H54 (cell line): ENCODE measurements around the gene GALNT9.

Source experiments
- DNase-seq: peaks from one replicate; pipeline ENCODE4 v3.0.0; 2011; ENCODE audit warnings: low spot score, mixed read lengths; ENCODE audit not compliant: insufficient read length
- FAIRE-seq: peaks from 3 replicates; lab custom pipeline; 2011; peaks lifted over from hg19 to GRCh38; lab: Jason Lieb, UNC
- POLR2A ChIP-seq: IDR thresholded peaks from 2 replicates; pipeline ENCODE4 v1.6.1; 2011; ENCODE audit warnings: low read depth, mild to moderate bottlenecking, low read length

GALNT9 gene

DNA sequence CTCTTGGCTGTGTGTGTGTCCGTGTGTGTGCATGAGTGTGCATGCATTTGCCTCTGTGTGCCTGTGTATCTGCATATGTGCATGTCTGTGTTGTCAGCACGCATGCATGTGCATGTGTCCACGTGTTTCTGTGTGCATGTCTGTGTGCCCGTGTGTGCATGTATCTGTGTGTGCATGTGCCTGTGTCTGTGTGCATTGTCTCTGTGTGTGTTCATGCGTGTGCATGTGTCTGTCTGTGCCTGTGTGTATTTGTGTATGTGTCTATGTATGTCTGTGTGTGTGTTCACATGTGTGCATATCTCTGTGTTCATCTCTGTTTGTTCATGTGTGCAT, 1.1 kb upstream of the GALNT9 start:
- FAIRE-seq = no peak
- TF ChIP-seq POLR2A = no peak
- no peak for DNase-seq

DNA sequence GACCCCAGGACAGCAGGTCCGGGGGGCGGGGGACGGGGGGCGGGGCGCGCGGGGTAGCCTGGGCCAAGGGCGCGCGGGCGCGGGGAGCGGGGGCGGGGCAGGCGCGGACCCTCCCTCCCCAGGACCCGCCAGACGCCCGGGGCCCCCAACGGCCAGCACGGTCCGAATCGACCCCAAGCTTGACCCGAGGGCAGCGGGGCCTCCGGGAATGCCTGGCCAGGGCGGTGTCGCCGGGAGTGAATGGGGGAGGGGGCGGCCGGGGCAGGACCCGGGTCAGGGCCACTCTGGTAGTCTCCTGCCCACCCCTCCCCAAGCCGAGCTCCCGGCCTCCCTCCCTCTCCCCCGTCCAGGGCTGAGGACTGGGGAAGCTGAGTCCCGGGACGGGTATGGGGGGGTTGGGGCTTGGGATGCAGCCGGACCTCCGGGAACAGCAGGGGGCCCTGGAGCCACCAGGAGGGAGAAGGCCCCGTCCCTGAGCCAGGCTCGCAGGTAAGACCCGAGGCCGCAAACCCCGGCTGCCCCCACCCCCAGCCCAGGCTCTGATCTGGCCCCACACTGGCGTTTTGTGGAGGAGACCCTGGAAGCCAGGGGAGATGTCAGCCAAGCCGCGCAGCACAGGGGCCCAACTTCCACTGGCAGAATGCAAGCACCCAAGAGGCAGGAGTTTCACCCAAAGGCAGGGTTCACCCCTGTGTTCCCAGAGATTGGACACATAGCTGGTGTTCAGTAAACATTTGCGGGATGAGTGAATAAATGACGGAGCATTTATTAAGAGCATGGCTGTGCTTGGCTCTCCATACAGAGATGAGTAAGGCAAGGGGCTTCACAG, 545 bp upstream of the GALNT9 start:
- FAIRE-seq (no peak), DNase-seq (no peak)
- TF ChIP-seq POLR2A = no peak

DNA sequence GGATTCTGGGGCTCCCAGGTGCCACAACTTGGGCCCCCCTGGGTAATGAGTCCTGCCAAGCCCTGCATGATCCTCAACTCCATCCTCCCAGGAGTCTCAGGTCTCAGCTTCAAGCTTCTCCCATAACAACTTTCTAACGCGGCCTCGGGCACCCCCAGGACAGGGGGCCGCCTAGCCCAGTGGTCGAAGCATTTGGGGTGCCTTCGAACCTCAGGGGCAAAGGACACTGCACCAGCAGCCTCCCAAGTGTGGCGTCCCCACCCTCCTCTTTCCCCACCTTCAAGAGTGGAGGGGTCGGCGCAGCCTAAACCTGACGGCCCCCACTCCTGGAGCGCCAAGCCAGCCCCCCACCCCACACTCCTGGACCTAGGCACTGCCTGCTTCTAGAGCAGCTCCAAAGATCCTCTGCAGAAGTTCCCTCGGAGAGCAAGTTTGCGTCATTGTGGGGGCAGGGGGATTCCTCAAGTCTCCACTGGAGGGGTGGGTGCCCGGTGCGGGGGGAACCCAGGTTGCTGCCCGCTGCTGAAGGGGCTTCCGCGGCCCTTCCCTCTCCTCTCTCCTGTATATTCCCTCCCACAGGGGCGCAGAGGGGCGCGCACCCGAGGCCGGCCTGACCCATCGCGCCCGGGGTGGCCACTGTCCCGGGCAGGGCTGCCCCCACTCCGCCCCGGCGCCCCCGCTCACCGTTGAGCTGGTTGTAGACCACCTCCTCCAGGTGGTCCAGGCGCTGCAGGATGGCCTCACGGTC, 933 bp downstream of the GALNT9 start:
- DNase-seq = no peak

DNA sequence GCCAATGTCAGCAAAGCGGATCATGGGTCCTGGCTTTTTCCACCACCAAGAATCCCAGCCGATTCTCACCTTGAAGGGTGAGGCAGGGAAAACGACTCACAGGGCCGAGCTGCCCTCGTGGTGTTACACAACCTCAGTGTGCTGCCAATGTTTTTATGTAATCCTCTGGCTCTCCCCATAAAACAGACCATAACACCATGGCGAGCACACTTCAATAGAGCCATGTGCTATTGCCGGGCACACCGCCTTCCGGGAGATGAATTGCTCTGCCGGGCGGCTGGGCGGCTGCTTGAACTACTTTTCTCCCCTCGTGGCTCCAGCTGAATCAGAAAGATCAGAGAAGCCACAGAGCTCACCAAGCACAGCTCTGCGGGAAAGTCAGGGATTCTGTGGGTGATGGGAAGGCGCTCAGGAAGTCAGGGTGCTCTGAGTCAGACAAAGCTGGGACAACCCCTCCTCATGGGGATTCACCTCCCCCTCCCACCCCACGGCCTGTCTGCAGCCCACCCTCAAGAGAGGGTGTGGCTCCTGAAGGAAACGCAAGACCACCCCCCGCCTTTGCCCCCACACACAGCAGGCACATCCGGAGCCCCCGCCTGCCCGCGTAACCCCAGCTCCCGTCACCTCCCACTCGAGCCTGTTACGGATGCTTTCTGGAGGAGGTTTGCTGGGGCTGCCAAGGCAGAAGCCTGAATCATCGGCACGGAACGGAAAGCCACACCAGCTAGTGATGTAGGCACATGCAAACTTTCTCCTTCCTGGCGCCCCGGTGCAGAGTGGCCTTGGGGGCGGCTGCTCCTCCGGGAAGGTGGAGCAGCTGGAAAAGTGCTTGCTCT, 1.8 kb downstream of the GALNT9 start:
- FAIRE-seq (peak; percentile 77), DNase-seq (peak; percentile 98)
- no peak for TF ChIP-seq POLR2A

More for the DNA sequence above, 933 bp downstream of the GALNT9 start:
- no peak for FAIRE-seq
- TF ChIP-seq POLR2A = no peak

DNA sequence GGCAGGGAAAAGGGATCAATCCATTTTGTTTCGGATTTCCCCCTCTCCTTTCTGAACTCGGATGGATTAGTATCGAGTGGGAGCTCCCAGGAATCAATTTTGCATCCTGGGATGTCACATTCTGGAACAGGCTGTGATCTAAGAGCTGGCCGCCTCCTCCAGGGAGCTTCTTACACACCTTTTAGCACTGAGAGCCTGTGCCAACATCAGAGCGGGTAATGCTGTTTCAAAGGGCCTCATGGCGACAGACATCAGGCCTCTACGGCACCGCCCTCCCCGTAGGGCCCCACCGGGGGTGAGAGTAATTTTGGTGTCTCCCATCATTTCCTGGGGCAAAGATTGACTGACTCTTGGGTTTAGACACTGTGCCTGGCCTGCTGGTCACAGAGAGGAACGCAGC, 2.7 kb downstream of the GALNT9 start:
- TF ChIP-seq POLR2A = no peak
- DNase-seq (no peak), FAIRE-seq (no peak)

DNA sequence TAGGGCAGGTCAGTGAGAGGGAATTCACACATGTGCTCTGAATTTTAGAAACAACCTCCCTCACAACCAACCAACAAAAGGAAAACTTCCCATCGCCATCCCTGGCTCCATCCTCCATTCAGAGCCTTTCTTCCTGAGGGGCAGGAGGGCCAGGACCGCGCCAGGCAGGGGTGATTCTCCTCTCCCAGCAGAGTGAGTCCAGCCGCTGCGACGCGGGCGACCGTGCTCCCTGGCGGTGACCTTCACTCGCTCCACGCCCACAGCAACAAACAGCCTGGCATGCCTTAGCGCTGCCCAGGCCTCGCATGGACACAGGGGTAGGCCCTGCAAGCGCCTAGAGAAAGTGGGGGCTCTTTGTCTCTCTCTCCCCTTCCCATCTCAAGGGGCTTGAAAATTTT, 3.7 kb downstream of the GALNT9 start:
- no peak for TF ChIP-seq POLR2A
- DNase-seq = no peak
- FAIRE-seq = no peak

DNA sequence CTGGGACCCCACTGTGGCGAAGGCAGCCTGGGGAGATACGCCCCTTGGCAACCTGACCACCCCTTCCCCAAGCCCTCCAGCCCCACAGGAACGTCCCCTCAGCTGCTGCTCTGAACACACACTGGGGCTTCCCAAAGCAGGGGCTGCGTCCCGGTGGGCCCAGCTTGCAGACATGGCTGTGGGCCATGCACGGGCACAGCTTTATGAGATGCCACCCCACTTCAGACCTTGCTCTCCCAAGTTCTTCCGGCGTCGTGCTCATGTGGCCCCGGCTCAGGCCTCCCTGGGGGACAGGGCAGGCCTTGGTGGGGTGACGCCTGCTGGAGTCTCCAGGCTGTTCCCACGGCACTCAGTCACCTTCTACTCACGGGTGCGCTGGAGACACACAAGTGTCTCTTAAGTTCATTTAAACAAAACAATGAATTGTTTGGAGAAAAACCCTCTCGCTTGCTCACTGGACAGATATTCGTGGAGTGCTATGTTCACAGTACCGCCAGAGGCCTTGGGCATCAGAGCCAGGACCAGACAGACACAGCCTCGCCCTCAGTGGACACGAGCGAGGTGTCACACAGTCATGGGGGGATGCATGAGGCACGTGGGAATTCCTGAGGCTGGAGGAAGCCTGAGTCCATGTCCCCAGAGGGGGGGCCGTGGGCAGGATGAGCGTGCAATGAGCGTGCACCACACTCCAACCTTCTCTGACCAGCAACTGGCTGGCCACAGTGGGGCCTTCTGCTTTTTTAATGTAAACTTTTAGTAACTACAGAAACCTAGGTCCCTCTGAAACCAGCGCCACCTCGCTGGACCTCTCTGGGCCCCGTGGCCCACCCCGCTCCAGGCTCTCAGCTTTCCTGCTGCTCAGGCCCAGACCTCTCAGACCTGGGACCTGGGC, 4.3 kb downstream of the GALNT9 start:
- no peak for FAIRE-seq
- no peak for TF ChIP-seq POLR2A
- DNase-seq = no peak

DNA sequence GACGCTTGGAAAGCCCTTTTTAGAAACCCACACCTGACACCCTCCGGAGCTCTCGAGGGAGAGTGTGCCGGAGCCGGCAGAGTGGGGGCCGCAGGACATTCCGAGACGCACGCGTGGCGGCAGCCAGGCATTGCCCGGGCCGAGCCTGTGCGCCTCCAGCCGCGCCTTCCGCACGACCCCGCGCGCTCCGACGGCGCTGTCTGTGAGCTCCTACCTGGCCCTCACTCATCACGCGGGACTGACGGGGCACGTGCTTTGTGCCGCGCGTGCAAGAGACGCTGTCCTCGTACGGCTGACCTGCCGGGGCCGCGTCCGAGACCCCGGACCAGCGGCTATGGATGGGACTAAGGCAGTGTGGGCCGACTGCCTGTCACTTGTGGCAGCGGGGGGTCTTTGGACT, 5.2 kb downstream of the GALNT9 start:
- FAIRE-seq (no peak), DNase-seq (no peak)
- TF ChIP-seq POLR2A = no peak

DNA sequence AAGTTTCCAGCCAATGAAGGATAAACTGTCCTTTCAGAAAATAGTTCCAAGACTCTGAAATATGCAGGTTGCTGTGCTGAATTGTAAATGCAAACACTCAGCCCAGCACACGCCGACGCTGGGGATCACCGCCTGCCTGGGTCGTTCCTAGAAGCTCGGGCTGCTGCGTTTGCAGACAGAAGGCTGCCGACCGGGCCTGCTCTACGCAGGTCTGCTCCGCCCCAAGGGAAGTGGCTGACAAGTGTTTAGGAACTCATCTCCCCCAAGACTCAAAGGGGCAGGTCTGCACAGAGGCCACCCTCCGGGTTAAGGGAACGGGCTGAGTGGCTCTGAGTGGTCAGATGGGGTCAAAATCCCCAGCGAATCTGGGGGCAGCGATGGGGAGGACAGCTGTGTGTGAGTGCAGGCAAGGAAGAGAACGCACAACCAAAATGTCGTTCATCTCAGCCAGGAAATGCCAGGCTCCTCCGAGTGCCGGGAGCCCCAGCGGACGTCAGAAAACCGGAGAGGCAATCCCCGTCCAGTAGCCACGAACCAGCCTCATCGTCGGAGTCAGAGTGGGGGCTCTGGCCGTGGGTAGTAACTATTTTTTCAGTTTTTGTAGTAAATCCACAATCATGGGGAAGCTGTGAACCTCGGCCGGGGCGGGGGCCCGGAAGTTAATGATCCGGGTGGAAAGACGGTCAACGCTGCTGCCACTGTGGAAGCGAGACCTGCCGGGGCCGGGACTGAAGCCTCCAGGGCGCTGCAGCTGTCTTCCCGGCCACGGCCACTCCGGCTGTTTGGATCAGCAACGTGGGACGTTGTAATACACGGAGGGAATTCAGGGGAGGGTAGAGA, 6.0 kb downstream of the GALNT9 start:
- FAIRE-seq (no peak), DNase-seq (no peak)
- TF ChIP-seq POLR2A = no peak

DNA sequence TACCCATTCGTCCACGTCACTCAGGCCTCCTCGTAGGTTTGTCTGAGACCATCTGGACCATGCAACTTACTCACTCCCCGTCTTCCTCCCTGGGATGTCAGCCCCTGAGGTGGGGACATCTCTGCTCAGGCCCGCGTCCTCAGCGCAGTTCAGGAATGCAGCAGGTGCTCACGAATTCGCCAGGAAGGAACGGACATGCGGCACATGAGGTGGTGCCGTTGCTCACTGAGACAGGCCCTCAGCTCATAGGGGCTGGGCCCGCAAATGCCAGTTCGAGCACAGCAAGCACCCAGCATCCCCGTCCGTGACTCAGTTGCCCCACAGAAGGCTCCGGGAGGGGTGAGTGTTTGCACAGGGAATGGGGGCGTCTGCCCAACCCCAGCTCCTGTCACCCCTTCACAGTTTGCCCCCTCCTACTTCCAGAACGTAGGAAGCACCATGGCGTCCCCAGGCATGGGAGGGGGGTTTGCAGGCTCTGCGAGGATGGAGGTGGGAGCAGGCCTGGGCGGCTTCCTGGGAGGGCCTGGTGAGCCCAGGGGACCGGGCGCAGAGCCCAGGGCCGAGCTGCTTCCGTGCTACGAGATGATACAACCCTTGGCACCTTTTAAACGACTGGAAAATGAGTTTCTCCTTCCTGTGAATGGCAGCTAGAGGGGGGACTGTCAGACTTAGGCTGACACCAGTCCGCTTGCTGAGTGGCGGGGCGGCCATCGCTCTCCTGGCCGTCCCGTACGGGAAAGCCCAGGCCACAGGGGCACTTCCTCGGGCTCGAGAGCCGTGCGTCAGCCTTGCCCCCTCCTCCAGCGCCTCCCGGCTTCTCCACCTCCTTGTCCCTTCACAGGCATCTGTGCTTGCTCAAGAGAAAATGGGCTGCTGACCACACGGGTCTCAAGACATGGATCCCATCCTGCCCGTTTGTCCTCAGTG, 6.9 kb downstream of the GALNT9 start:
- no peak for TF ChIP-seq POLR2A
- FAIRE-seq (no peak), DNase-seq (no peak)

DNA sequence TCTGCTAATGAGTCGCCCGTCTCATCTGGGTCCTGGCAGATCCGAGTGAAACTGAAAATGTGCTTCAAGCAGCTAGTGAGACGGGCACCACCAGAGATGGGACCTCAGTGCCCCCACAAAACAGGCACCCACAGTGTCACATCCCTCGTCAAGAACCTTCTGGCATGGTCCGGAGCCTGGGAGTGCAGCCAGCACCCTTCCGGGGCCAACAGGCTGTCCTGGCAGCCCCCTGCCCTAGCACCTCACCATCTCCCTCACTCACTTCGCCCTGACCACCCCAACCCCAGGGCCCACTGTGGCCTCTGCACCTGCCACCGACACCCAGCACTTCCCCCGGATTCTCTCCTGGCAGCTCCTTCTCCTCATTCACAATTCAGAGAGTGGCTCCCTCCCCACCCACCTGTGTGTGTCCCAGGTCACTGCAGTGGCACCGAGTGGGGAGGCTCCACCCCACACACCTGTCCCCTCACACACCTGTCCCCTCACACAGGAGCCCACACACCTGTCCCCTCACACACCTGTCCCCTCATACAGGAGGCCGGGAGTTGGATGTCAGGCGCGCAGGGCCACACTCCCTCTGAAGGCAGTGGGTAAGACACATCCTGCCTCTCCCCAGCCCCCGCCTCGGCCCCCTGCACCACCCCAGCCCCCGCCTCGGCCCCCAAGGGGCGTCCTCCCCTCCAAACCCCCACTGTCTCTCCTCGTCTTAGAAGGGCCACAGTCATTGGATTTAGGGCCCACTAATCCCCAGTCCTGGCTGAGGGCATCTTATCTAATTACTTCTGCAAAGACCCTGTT, 7.9 kb downstream of the GALNT9 start:
- TF ChIP-seq POLR2A = no peak
- no peak for DNase-seq
- FAIRE-seq = no peak
